Tibial nerve (tissue), 3 donors: Measurements from ENCODE around the gene PHAF1.

Experiments
- POLR2A ChIP-seq, 2 donors: fragments of 450-650 bp; IDR thresholded peaks; one replicate each; pipeline ENCODE4 v1.6.1; 2017; ENCODE audit warnings: antibody characterized with exemption in 2 of 2, mild to moderate bottlenecking in 2 of 2, moderate library complexity in 2 of 2
- TF ChIP-seq, protein P1 (sequence below), 5 experiments: fragments of 200-600 bp in 3 of 5; fragments of 450-650 bp in 2 of 5; sonication (generic) in 3 of 5; IDR thresholded peaks; one replicate each; pipeline ENCODE4 v1.5.1; 2016 to 2019; ENCODE audit warnings: antibody characterized with exemption in 5 of 5, mild to moderate bottlenecking in 3 of 5, moderate library complexity in 2 of 5

DNA sequence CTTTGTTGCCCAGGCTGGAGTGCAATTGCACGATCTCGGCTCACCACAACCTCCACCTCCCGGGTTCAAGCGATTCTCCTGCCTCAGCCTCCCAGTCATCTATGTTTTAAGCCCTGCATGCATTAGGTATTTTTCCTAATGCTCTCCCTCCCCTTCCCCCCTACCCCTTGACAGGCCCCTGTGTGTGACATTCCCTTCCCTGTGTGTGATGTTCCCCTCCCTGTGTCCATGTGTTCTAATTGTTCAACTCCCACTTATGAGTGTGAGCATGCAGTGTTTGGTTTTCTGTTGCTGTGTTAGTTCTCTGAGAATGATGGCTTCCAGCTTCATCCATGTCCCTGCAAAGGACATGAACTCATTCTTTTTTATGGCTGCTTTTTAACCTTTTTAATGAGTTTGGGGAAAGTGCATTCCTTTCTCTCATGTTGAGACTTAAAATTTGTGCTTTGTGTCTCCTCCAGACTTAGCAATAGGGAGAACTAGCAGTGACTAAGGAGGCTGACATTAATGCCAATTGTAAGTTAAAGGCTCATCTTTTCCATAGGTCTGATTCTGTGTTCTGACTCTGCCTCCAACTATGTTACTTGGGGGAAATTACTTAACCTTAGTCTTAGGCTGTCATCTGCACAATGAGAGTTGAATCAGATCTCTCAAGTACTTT is 17.7 kb upstream of the PHAF1 start:
- TF ChIP-seq, protein P1, sequence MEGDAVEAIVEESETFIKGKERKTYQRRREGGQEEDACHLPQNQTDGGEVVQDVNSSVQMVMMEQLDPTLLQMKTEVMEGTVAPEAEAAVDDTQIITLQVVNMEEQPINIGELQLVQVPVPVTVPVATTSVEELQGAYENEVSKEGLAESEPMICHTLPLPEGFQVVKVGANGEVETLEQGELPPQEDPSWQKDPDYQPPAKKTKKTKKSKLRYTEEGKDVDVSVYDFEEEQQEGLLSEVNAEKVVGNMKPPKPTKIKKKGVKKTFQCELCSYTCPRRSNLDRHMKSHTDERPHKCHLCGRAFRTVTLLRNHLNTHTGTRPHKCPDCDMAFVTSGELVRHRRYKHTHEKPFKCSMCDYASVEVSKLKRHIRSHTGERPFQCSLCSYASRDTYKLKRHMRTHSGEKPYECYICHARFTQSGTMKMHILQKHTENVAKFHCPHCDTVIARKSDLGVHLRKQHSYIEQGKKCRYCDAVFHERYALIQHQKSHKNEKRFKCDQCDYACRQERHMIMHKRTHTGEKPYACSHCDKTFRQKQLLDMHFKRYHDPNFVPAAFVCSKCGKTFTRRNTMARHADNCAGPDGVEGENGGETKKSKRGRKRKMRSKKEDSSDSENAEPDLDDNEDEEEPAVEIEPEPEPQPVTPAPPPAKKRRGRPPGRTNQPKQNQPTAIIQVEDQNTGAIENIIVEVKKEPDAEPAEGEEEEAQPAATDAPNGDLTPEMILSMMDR (IDR thresholded peaks at IDR 0.05) = no peak
- TF ChIP-seq POLR2A (IDR thresholded peaks at IDR 0.05) = no peak
